HG03460 (cell line): ENCODE results near the gene MLLT1.

Experiments
- ATAC-seq: cut with Tn5 transposase; IDR thresholded peaks from one replicate; pipeline ENCODE4 v1.9.1; 2021; ENCODE audit not compliant: unreplicated experiment

MLLT1 gene

GRCh38 chr19:6236310-6237291 lies 43.2 kb downstream of the MLLT1 start:
- no peak for ATAC-seq

- no peak for ATAC-seq
These were observed 44.5 kb downstream of the MLLT1 start for GRCh38 chr19:6235031-6235951.

- ATAC-seq = no peak
These were observed 45.2 kb downstream of the MLLT1 start for GRCh38 chr19:6234527-6234926.

- no peak for ATAC-seq
These were observed 45.8 kb downstream of the MLLT1 start for GRCh38 chr19:6233827-6234511.

GRCh38 chr19:6233056-6233826 lies 46.5 kb downstream of the MLLT1 start:
- ATAC-seq = no peak

- no peak for ATAC-seq
These were observed 47.1 kb downstream of the MLLT1 start for GRCh38 chr19:6232601-6233055.

GRCh38 chr19:6230991-6231448 lies 48.8 kb downstream of the MLLT1 start:
- ATAC-seq = no peak

- ATAC-seq = no peak
These were observed 49.6 kb downstream of the MLLT1 start for GRCh38 chr19:6229951-6230712.

GRCh38 chr19:6229216-6229913 lies 50.4 kb downstream of the MLLT1 start:
- no peak for ATAC-seq

- ATAC-seq = no peak
These were observed 51.1 kb downstream of the MLLT1 start for GRCh38 chr19:6228551-6229215.

GRCh38 chr19:6227936-6228325 lies 51.8 kb downstream of the MLLT1 start:
- ATAC-seq = no peak

- no peak for ATAC-seq
These were observed 52.4 kb downstream of the MLLT1 start for GRCh38 chr19:6227156-6227935.

- no peak for ATAC-seq
These were observed 53.2 kb downstream of the MLLT1 start for GRCh38 chr19:6226444-6227155.

- no peak for ATAC-seq
These were observed 53.8 kb downstream of the MLLT1 start for GRCh38 chr19:6226012-6226411.

GRCh38 chr19:6225232-6225865 lies 54.4 kb downstream of the MLLT1 start:
- no peak for ATAC-seq

- ATAC-seq = no peak
These were observed 55.5 kb downstream of the MLLT1 start for GRCh38 chr19:6224308-6224675.
